Keratinocyte (primary cell): Measurements from ENCODE around the gene MAOB. TPM values are rescaled to one million over a fixed set of nuclear protein-coding genes. Genes with fewer than 3 reads are reported as not detected.

ENCODE experiments used
- DNase-seq: peaks from one replicate; pipeline ENCODE4 v3.0.0-alpha.2; 2011; ENCODE audit warnings: low read depth, missing footprints, low spot score
- FAIRE-seq: peaks from 2 replicates; lab custom pipeline; 2011; peaks lifted over from hg19 to GRCh38; lab: Jason Lieb, UNC
- H2AFZ ChIP-seq: 2 replicates; pipeline ENCODE4 v1.6.0; 2012; ENCODE audit warnings: low read length, control low read depth, inconsistent platforms; ENCODE audit not compliant: control insufficient read depth
- H3K27ac ChIP-seq: 2 replicates; pipeline ENCODE4 v1.5.1; 2011; ENCODE audit warnings: low read length; ENCODE audit not compliant: control insufficient read depth, insufficient read depth
- H3K27me3 ChIP-seq: 3 replicates; pipeline ENCODE4 v1.6.0; 2011; ENCODE audit warnings: low read length; ENCODE audit not compliant: control insufficient read depth, insufficient read depth; ENCODE audit errors: extremely low read depth
- H3K36me3 ChIP-seq, 2 experiments: 2 replicates in 1 of 2; 3 replicates in 1 of 2; pipeline ENCODE4 v1.5.1; 2011; ENCODE audit warnings: low read length in 2 of 2, mild to moderate bottlenecking in 1 of 2; ENCODE audit not compliant: control insufficient read depth in 2 of 2, insufficient read depth in 2 of 2; ENCODE audit errors: extremely low read depth in 1 of 2
- H3K4me1 ChIP-seq: 3 replicates; pipeline ENCODE4 v1.5.1; 2011; ENCODE audit warnings: low read length; ENCODE audit not compliant: control insufficient read depth, insufficient read depth; ENCODE audit errors: extremely low read depth
- H3K4me2 ChIP-seq: 3 replicates; pipeline ENCODE4 v1.6.0; 2011; ENCODE audit warnings: low read depth, low read length; ENCODE audit not compliant: control insufficient read depth, insufficient read depth; ENCODE audit errors: extremely low read depth
- H3K4me3 ChIP-seq, 3 experiments: fragments of 200-600 bp in 1 of 3; sonication (generic) in 1 of 3; 2 replicates in 2 of 3; 3 replicates in 1 of 3; pipeline ENCODE4 v1.5.1; 2011 to 2016; ENCODE audit warnings: low read length in 3 of 3, mild to moderate bottlenecking in 3 of 3, control low read depth in 2 of 3, inconsistent platforms in 1 of 3, low read depth in 1 of 3, mixed read lengths in 1 of 3, mixed run types in 1 of 3, moderate library complexity in 1 of 3; ENCODE audit not compliant: control insufficient read depth in 2 of 3, insufficient read depth in 2 of 3; ENCODE audit errors: extremely low read depth in 1 of 3
- H3K79me2 ChIP-seq: 2 replicates; pipeline ENCODE4 v1.6.0; 2012; ENCODE audit warnings: low read length; ENCODE audit not compliant: control insufficient read depth, insufficient read depth
- H3K9ac ChIP-seq: 3 replicates; pipeline ENCODE4 v1.6.0; 2011; ENCODE audit warnings: low read length; ENCODE audit not compliant: control insufficient read depth, insufficient read depth; ENCODE audit errors: extremely low read depth
- H3K9me1 ChIP-seq: 3 replicates; pipeline ENCODE4 v1.6.0; 2011; ENCODE audit warnings: low read length; ENCODE audit not compliant: control insufficient read depth, insufficient read depth; ENCODE audit errors: extremely low read depth
- H3K9me3 ChIP-seq: 2 replicates; pipeline ENCODE4 v1.5.1; 2012; ENCODE audit warnings: low read depth, low read length; ENCODE audit not compliant: control insufficient read depth
- H4K20me1 ChIP-seq: 3 replicates; pipeline ENCODE4 v1.6.0; 2011; ENCODE audit warnings: low read length; ENCODE audit not compliant: control insufficient read depth, insufficient read depth; ENCODE audit errors: extremely low read depth
- EZH2 ChIP-seq: IDR thresholded peaks from one replicate; pipeline ENCODE4 v1.6.1; 2012; ENCODE audit warnings: inconsistent platforms, mild to moderate bottlenecking, low read length, moderate library complexity
- dilution Hi-C: fragments of 300-500 bp; cut with MboI; formaldehyde crosslinking; loops from one replicate; pipeline ENCODE4 v1.7.0; 2020; ENCODE audit warnings: low sequenced_read_pairs; ENCODE audit not compliant: extremely low pct_ligation_motif_present
- polyA plus RNA-seq, 5 experiments: library from polyadenylated mRNA; depleted of rRNA in 3 of 5; stranded (reverse) in 3 of 5; stranded (forward) in 1 of 5; unstranded in 1 of 5; fragments of >200 nt; gene quantifications; 1 replicate in 1 of 5; 2 replicates in 3 of 5; 3 replicates in 1 of 5; pipeline versions ENCODE4 v1.2.1 to v1.2.3, GENCODE V29; 2011 to 2012; ENCODE audit warnings: missing spikeins in 2 of 5, low read depth in 1 of 5, low replicate concordance in 1 of 5
- TF ChIP-seq, protein P1 (sequence below), 3 experiments: IDR thresholded peaks in 1 of 3; conservative IDR thresholded peaks in 1 of 3; optimal IDR thresholded peaks in 1 of 3; 2 replicates in 2 of 3; 3 replicates in 1 of 3; pipeline versions ENCODE3 to v1.5.1; 2011; ENCODE audit warnings: low read length in 3 of 3, mild to moderate bottlenecking in 3 of 3, moderate library complexity in 2 of 3, control low read depth in 1 of 3, inconsistent platforms in 1 of 3; ENCODE audit not compliant: insufficient read depth in 2 of 3; ENCODE audit errors: extremely low read depth in 1 of 3

The MAOB gene
- polyA plus RNA-seq, 1 donor (not counting 4 experiments of a cell fraction or from before 2014, with no cell fraction given): 0.24 TPM

DNA sequence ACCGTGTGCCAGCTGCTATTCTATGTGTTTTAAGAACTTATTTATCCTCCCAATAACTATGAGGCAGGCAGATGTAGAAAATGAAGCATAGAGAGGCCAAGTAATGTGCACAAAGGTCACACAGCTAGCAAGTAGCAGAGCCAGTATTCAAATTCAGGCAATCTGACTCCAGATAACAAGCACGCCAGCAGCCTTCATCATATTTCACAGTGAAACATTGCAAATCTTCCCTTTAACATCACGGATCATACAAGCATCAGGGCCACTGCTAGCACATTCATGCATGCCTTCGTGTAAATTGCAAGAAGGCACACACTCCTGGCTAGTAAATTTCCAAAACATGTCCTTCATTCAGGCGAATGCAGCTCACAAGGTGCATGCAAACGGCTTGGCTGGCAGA, 33.1 kb downstream of the MAOB start:
- no peak for FAIRE-seq
- H3K9ac ChIP-seq: no peak overlapping the region
- H3K9me1 ChIP-seq: no peaks in the 10 kb centered on the region
- no peaks in the 10 kb centered on the region for H3K79me2 ChIP-seq
- no peaks in the 10 kb centered on the region for H3K9me3 ChIP-seq
- H2AFZ ChIP-seq: no peak overlapping the region
- no peaks in the 10 kb centered on the region for H3K4me1 ChIP-seq
- no peaks in the 10 kb centered on the region for H3K36me3 ChIP-seq
- dilution Hi-C loops: no loop called here
- H3K4me2 ChIP-seq: no peak overlapping the region
- H3K27me3 ChIP-seq: peaks cover 4% of the 10 kb centered on the region
- DNase-seq: no peak
- TF ChIP-seq, protein P1, sequence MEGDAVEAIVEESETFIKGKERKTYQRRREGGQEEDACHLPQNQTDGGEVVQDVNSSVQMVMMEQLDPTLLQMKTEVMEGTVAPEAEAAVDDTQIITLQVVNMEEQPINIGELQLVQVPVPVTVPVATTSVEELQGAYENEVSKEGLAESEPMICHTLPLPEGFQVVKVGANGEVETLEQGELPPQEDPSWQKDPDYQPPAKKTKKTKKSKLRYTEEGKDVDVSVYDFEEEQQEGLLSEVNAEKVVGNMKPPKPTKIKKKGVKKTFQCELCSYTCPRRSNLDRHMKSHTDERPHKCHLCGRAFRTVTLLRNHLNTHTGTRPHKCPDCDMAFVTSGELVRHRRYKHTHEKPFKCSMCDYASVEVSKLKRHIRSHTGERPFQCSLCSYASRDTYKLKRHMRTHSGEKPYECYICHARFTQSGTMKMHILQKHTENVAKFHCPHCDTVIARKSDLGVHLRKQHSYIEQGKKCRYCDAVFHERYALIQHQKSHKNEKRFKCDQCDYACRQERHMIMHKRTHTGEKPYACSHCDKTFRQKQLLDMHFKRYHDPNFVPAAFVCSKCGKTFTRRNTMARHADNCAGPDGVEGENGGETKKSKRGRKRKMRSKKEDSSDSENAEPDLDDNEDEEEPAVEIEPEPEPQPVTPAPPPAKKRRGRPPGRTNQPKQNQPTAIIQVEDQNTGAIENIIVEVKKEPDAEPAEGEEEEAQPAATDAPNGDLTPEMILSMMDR (optimal IDR thresholded peaks at IDR 0.05 in 1 of 3, IDR thresholded peaks at IDR 0.05 in 1 of 3, conservative IDR thresholded peaks at IDR 0.05 in 1 of 3; ENCODE audit: extremely low read depth in 1 of 3, insufficient read depth in 2 of 3, low read length in 3 of 3): no peak
- TF ChIP-seq EZH2: no peak
- H4K20me1 ChIP-seq: no peaks in the 10 kb centered on the region
- H3K4me3 ChIP-seq: no peak overlapping the region
- no peak overlapping the region for H3K27ac ChIP-seq

DNA sequence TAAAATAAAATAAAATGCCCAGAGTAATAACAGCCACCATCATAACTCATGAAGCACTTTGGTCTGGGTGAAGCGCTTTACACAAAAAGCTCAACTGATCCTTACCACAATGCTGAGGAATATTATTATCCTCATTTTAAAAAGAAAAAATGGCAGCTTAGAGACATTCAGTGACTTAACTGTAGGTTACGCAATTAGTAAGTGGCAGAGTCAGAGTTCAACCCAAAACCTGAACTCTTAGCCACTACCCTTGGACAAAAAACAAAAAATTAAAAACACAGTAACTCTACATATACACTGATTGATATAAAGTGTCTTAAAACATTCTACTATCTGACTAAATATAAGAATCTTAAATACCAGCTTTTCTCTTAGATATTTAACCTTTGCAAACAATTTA, 34.9 kb downstream of the MAOB start:
- peaks cover 4% of the 10 kb centered on the region for H3K27me3 ChIP-seq
- DNase-seq (no peak), FAIRE-seq (no peak)
- H2AFZ ChIP-seq: no peak overlapping the region
- no peak overlapping the region for H3K9ac ChIP-seq
- no peaks in the 10 kb centered on the region for H4K20me1 ChIP-seq
- H3K4me1 ChIP-seq: no peaks in the 10 kb centered on the region
- TF ChIP-seq, protein P1 (optimal IDR thresholded peaks at IDR 0.05 in 1 of 3, IDR thresholded peaks at IDR 0.05 in 1 of 3, conservative IDR thresholded peaks at IDR 0.05 in 1 of 3; ENCODE audit: extremely low read depth in 1 of 3, insufficient read depth in 2 of 3, low read length in 3 of 3): no peak
- dilution Hi-C loops: no loop called here
- H3K79me2 ChIP-seq: no peaks in the 10 kb centered on the region
- H3K9me1 ChIP-seq: no peaks in the 10 kb centered on the region
- H3K36me3 ChIP-seq: no peaks in the 10 kb centered on the region
- H3K9me3 ChIP-seq: no peaks in the 10 kb centered on the region
- no peak overlapping the region for H3K4me3 ChIP-seq
- H3K4me2 ChIP-seq: no peak overlapping the region
- H3K27ac ChIP-seq: no peak overlapping the region
